Activated naive CD8-positive, alpha-beta T cell (primary cell): ENCODE data around the gene HOXA13.

Experiments
- H3K27ac Mint-ChIP-seq: one replicate; pipeline ENCODE4 v1.8.0; 2021; ENCODE audit warnings: mixed read lengths
- H3K27me3 Mint-ChIP-seq: one replicate; pipeline ENCODE4 v1.8.0; 2021; ENCODE audit warnings: mixed read lengths
- H3K36me3 Mint-ChIP-seq: one replicate; pipeline ENCODE4 v1.8.0; 2021; ENCODE audit warnings: mixed read lengths
- H3K4me1 Mint-ChIP-seq: one replicate; pipeline ENCODE4 v1.8.0; 2021; ENCODE audit warnings: low read depth, mixed read lengths
- H3K4me3 Mint-ChIP-seq: one replicate; pipeline ENCODE4 v1.8.0; 2021; ENCODE audit warnings: mild to moderate bottlenecking, mixed read lengths
- H3K9me3 Mint-ChIP-seq: one replicate; pipeline ENCODE4 v1.8.0; 2021; ENCODE audit warnings: low read depth, mixed read lengths

HOXA13 gene

GRCh38 chr7:27151341-27151930 is 48.5 kb downstream of the HOXA13 start:
- peaks cover 65% of the 10 kb centered on the region for H3K27me3 Mint-ChIP-seq
- H3K4me1 Mint-ChIP-seq: peaks cover 46% of the 10 kb centered on the region
- H3K9me3 Mint-ChIP-seq: no peaks in the 10 kb centered on the region
- H3K4me3 Mint-ChIP-seq: peak overlapping the region; percentile 76
- H3K36me3 Mint-ChIP-seq: peaks cover 3% of the 10 kb centered on the region
- peak overlapping the region; percentile 2 for H3K27ac Mint-ChIP-seq

- Mint-ChIP-seq H3K9me3 (no peaks in the 10 kb centered on the region), H3K4me3 (peak overlapping the region; percentile 76), H3K4me1 (peaks cover 44% of the 10 kb centered on the region), H3K27ac (no peak overlapping the region), H3K36me3 (peaks cover 3% of the 10 kb centered on the region), H3K27me3 (peaks cover 70% of the 10 kb centered on the region)
These were observed 49.1 kb downstream of the HOXA13 start for GRCh38 chr7:27150568-27151340.

- H3K27ac Mint-ChIP-seq: no peak overlapping the region
- no peaks in the 10 kb centered on the region for H3K9me3 Mint-ChIP-seq
These were observed 49.9 kb downstream of the HOXA13 start for GRCh38 chr7:27149842-27150567.

GRCh38 chr7:27148756-27149641 is 50.9 kb downstream of the HOXA13 start:
- no peak overlapping the region for H3K27ac Mint-ChIP-seq

More at GRCh38 chr7:27149842-27150567, 49.9 kb downstream of the HOXA13 start:
- Mint-ChIP-seq H3K4me1 (peaks cover 36% of the 10 kb centered on the region), H3K27me3 (peaks cover 64% of the 10 kb centered on the region), H3K4me3 (peak overlapping the region; percentile 20), H3K36me3 (peaks cover 3% of the 10 kb centered on the region)

GRCh38 chr7:27148031-27148755 is 51.7 kb downstream of the HOXA13 start:
- Mint-ChIP-seq H3K4me3 (peak overlapping the region; percentile 81), H3K27ac (no peak overlapping the region), H3K36me3 (no peaks in the 10 kb centered on the region), H3K4me1 (peaks cover 23% of the 10 kb centered on the region), H3K27me3 (peaks cover 49% of the 10 kb centered on the region), H3K9me3 (no peaks in the 10 kb centered on the region)

More at GRCh38 chr7:27148756-27149641, 50.9 kb downstream of the HOXA13 start:
- peaks cover 27% of the 10 kb centered on the region for H3K4me1 Mint-ChIP-seq
- no peaks in the 10 kb centered on the region for H3K9me3 Mint-ChIP-seq
- no peak overlapping the region for H3K4me3 Mint-ChIP-seq
- H3K36me3 Mint-ChIP-seq: no peaks in the 10 kb centered on the region
- peaks cover 57% of the 10 kb centered on the region for H3K27me3 Mint-ChIP-seq

GRCh38 chr7:27147199-27148030 is 52.5 kb downstream of the HOXA13 start, which contains the start of gene HOXA6:
HOXA6 (minus strand) TSS chr7:27147774; CDS start chr7:27147749, 25 bp downstream.
- Mint-ChIP-seq H3K27me3 (peaks cover 50% of the 10 kb centered on the region), H3K4me1 (peaks cover 23% of the 10 kb centered on the region), H3K27ac (no peak within 1 kb of the TSS), H3K4me3 (peak within 1 kb of the TSS; percentile 81), H3K9me3 (no peaks in the 10 kb centered on the region), H3K36me3 (no peaks in the 10 kb centered on the region)

GRCh38 chr7:27146491-27147198 is 53.2 kb downstream of the HOXA13 start:
- Mint-ChIP-seq H3K27me3 (peaks cover 47% of the 10 kb centered on the region), H3K4me1 (peaks cover 17% of the 10 kb centered on the region), H3K36me3 (no peaks in the 10 kb centered on the region), H3K9me3 (no peaks in the 10 kb centered on the region), H3K27ac (no peak overlapping the region), H3K4me3 (no peak overlapping the region)

- no peaks in the 10 kb centered on the region for H3K9me3 Mint-ChIP-seq
- no peak overlapping the region for H3K4me3 Mint-ChIP-seq
- H3K36me3 Mint-ChIP-seq: no peaks in the 10 kb centered on the region
- peaks cover 46% of the 10 kb centered on the region for H3K27me3 Mint-ChIP-seq
- no peak overlapping the region for H3K27ac Mint-ChIP-seq
- H3K4me1 Mint-ChIP-seq: peaks cover 11% of the 10 kb centered on the region
These were observed 53.9 kb downstream of the HOXA13 start for GRCh38 chr7:27145914-27146412.

GRCh38 chr7:27145165-27145913 is 54.6 kb downstream of the HOXA13 start:
- H3K9me3 Mint-ChIP-seq: no peaks in the 10 kb centered on the region
- H3K27ac Mint-ChIP-seq: no peak overlapping the region
- no peak overlapping the region for H3K4me3 Mint-ChIP-seq
- peaks cover 43% of the 10 kb centered on the region for H3K27me3 Mint-ChIP-seq
- no peaks in the 10 kb centered on the region for H3K36me3 Mint-ChIP-seq
- H3K4me1 Mint-ChIP-seq: peaks cover 7% of the 10 kb centered on the region

- no peak overlapping the region for H3K4me3 Mint-ChIP-seq
These were observed 55.1 kb downstream of the HOXA13 start for GRCh38 chr7:27144781-27145164.

More at GRCh38 chr7:27144781-27145164, 55.1 kb downstream of the HOXA13 start:
- no peak overlapping the region for H3K27ac Mint-ChIP-seq
- H3K9me3 Mint-ChIP-seq: no peaks in the 10 kb centered on the region
- H3K36me3 Mint-ChIP-seq: no peaks in the 10 kb centered on the region
- peaks cover 7% of the 10 kb centered on the region for H3K4me1 Mint-ChIP-seq
- peaks cover 39% of the 10 kb centered on the region for H3K27me3 Mint-ChIP-seq
